H1 (cell line): ENCODE data around the gene PTN. TPM values are rescaled to one million over a fixed set of nuclear protein-coding genes. Genes with fewer than 3 reads are reported as not detected.

Experiments used
- CTCF ChIA-PET: fragments of 300-600 bp; sonication (Branson Sonifier 250); formaldehyde crosslinking; loops from one replicate; lab custom pipeline; 2021; ENCODE audit not compliant: partially characterized antibody; lab: Charles Lee
- POLR2A ChIA-PET: fragments of 300-600 bp; sonication (Branson Sonifier 250); formaldehyde crosslinking; loops from one replicate; lab custom pipeline; 2021; ENCODE audit warnings: inconsistent platforms; ENCODE audit not compliant: partially characterized antibody; lab: Charles Lee
- DNase-seq, 2 experiments: peaks; one replicate each; pipeline versions ENCODE4 v3.0.0 to v3.0.0-alpha.2; 2010 to 2022; ENCODE audit warnings: low spot score in 2 of 2, low read depth in 1 of 2, mixed read lengths in 1 of 2
- FAIRE-seq: peaks from 2 replicates; lab custom pipeline; 2011; peaks lifted over from hg19 to GRCh38; lab: Jason Lieb, UNC
- H2AFZ ChIP-seq: 2 replicates; pipeline ENCODE4 v1.8.1; 2012; ENCODE audit warnings: low read length, inconsistent platforms
- H2AK5ac ChIP-seq: 2 replicates; pipeline ENCODE4 v1.6.1; 2013; ENCODE audit warnings: low read depth, low read length
- H2BK120ac ChIP-seq: replicated peaks from 2 replicates; pipeline ENCODE3; 2013; ENCODE audit warnings: low read depth, low read length, inconsistent platforms
- H2BK12ac ChIP-seq: 2 replicates; pipeline ENCODE4 v1.6.1; 2013; ENCODE audit warnings: low read depth, low read length
- H2BK15ac ChIP-seq: 2 replicates; pipeline ENCODE4 v1.6.1; 2013; ENCODE audit warnings: low read length
- H2BK20ac ChIP-seq: 2 replicates; pipeline ENCODE4 v1.6.1; 2013; ENCODE audit warnings: low read length
- H2BK5ac ChIP-seq: 2 replicates; pipeline ENCODE4 v1.6.1; 2013; ENCODE audit warnings: low read depth, low read length
- H3K14ac ChIP-seq: 2 replicates; pipeline ENCODE4 v1.6.1; 2013; ENCODE audit warnings: inconsistent platforms; ENCODE audit not compliant: insufficient read length
- H3K18ac ChIP-seq: 2 replicates; pipeline ENCODE4 v1.6.1; 2013; ENCODE audit warnings: low read length; ENCODE audit errors: extremely low read depth
- H3K23ac ChIP-seq: 2 replicates; pipeline ENCODE4 v1.6.1; 2013; ENCODE audit warnings: inconsistent platforms; ENCODE audit not compliant: insufficient read length
- H3K23me2 ChIP-seq: 2 replicates; pipeline ENCODE4 v1.6.1; 2013; ENCODE audit warnings: low read depth, low read length
- H3K27ac ChIP-seq: 2 replicates; pipeline ENCODE4 v1.6.1; 2011; ENCODE audit warnings: low read depth, low read length, inconsistent platforms
- H3K27me3 ChIP-seq, 4 experiments: replicated peaks in 1 of 4; 1 replicate in 1 of 4; 2 replicates in 3 of 4; pipeline versions ENCODE4 v1.6.1 to v1.8.1; 2011 to 2013; ENCODE audit warnings: low read length in 3 of 4, mild to moderate bottlenecking in 3 of 4, inconsistent platforms in 2 of 4, mixed read lengths in 2 of 4, moderate library complexity in 1 of 4; ENCODE audit not compliant: control insufficient read depth in 3 of 4, insufficient read depth in 3 of 4; ENCODE audit errors: extremely low read depth in 1 of 4
- H3K36me3 ChIP-seq, 4 experiments: 2 replicates each; pipeline versions ENCODE4 v1.6.1 to v1.8.1; 2011 to 2013; ENCODE audit warnings: mild to moderate bottlenecking in 4 of 4, low read length in 3 of 4, moderate library complexity in 2 of 4, control low read depth in 1 of 4, inconsistent platforms in 1 of 4; ENCODE audit not compliant: insufficient read depth in 4 of 4, control insufficient read depth in 2 of 4
- H3K4ac ChIP-seq: replicated peaks from 2 replicates; pipeline ENCODE3; 2013; ENCODE audit warnings: low read length, low read depth, mixed read lengths, inconsistent platforms; ENCODE audit not compliant: insufficient read length
- H3K4me1 ChIP-seq, 4 experiments: replicated peaks in 1 of 4; 1 replicate in 1 of 4; 2 replicates in 3 of 4; pipeline versions ENCODE4 v1.6.1 to v1.8.1; 2011 to 2013; ENCODE audit warnings: low read length in 3 of 4, inconsistent platforms in 2 of 4, mixed read lengths in 1 of 4; ENCODE audit not compliant: insufficient read depth in 4 of 4, control insufficient read depth in 3 of 4
- H3K4me2 ChIP-seq, 2 experiments: 2 replicates each; pipeline versions ENCODE4 v1.6.1 to v1.8.1; 2011 to 2013; ENCODE audit warnings: low read depth in 2 of 2, low read length in 2 of 2, control low read depth in 1 of 2, inconsistent platforms in 1 of 2, mild to moderate bottlenecking in 1 of 2; ENCODE audit not compliant: insufficient read depth in 1 of 2
- H3K4me3 ChIP-seq, 4 experiments: fragments of 200-600, 300-600 bp in 1 of 4; sonication (generic), shearing (Covaris generic), sonication (Bioruptor Twin) in 1 of 4; 2 replicates each; pipeline versions ENCODE4 v1.5.1 to v1.8.1; 2011 to 2016; ENCODE audit warnings: low read length in 4 of 4, low read depth in 3 of 4, control low read depth in 2 of 4, inconsistent platforms in 2 of 4, mild to moderate bottlenecking in 2 of 4, mixed read lengths in 1 of 4, moderate library complexity in 1 of 4; ENCODE audit not compliant: insufficient read depth in 2 of 4; ENCODE audit errors: extremely low read depth in 1 of 4
- H3K56ac ChIP-seq: replicated peaks from 2 replicates; pipeline ENCODE3; 2013; ENCODE audit warnings: low read depth, mild to moderate bottlenecking, mixed read lengths, low read length, inconsistent platforms; ENCODE audit not compliant: insufficient read length
- H3K79me1 ChIP-seq: 2 replicates; pipeline ENCODE4 v1.6.1; 2013; ENCODE audit warnings: low read depth, low read length, control low read depth
- H3K79me2 ChIP-seq, 2 experiments: 2 replicates each; pipeline versions ENCODE4 v1.6.1 to v1.8.1; 2012 to 2013; ENCODE audit warnings: low read length in 2 of 2, mild to moderate bottlenecking in 2 of 2, inconsistent platforms in 1 of 2; ENCODE audit not compliant: insufficient read depth in 2 of 2, control insufficient read depth in 1 of 2
- H3K9ac ChIP-seq, 4 experiments: replicated peaks in 1 of 4; 1 replicate in 1 of 4; 2 replicates in 3 of 4; pipeline versions ENCODE4 v1.6.1 to v1.8.1; 2011 to 2013; ENCODE audit warnings: low read depth in 3 of 4, low read length in 3 of 4, control low read depth in 2 of 4, mild to moderate bottlenecking in 2 of 4, moderate library complexity in 2 of 4, inconsistent platforms in 1 of 4; ENCODE audit errors: extremely low read depth in 1 of 4
- H3K9me3 ChIP-seq, 2 experiments: 2 replicates each; pipeline versions ENCODE4 v1.6.1 to v1.8.1; 2012 to 2013; ENCODE audit warnings: mild to moderate bottlenecking in 2 of 2, moderate library complexity in 2 of 2, control low read depth in 1 of 2, inconsistent platforms in 1 of 2, low read depth in 1 of 2, low read length in 1 of 2, mixed read lengths in 1 of 2; ENCODE audit not compliant: insufficient read depth in 2 of 2
- H4K20me1 ChIP-seq, 2 experiments: replicated peaks in 1 of 2; 2 replicates each; pipeline versions ENCODE3 to v1.8.1; 2011 to 2013; ENCODE audit warnings: inconsistent platforms in 2 of 2, low read length in 2 of 2, mild to moderate bottlenecking in 1 of 2; ENCODE audit not compliant: insufficient read depth in 2 of 2, control insufficient read depth in 1 of 2
- H4K5ac ChIP-seq: 2 replicates; pipeline ENCODE4 v1.6.1; 2013; ENCODE audit warnings: low read length, low read depth, mixed read lengths, inconsistent platforms; ENCODE audit not compliant: insufficient read length
- H4K8ac ChIP-seq: 2 replicates; pipeline ENCODE4 v1.8.0; 2013; ENCODE audit warnings: mild to moderate bottlenecking, moderate library complexity, low read length, inconsistent platforms; ENCODE audit not compliant: insufficient read depth; ENCODE audit errors: extremely low read depth
- H4K91ac ChIP-seq: replicated peaks from 2 replicates; pipeline ENCODE3; 2013; ENCODE audit warnings: low read length, mixed read lengths, inconsistent platforms; ENCODE audit not compliant: insufficient read length
- CBX5 ChIP-seq: fragments of 300-800, 300-1000 bp; sonication (generic); IDR thresholded peaks from 2 replicates; pipeline ENCODE4 v1.7.1; 2016; ENCODE audit warnings: antibody characterized with exemption, low read length, low read depth
- CBX8 ChIP-seq: fragments of 300-800, 300-1000 bp; sonication (generic); IDR thresholded peaks from 2 replicates; pipeline ENCODE4 v1.7.1; 2016; ENCODE audit warnings: low read depth, low read length, borderline replicate concordance
- E2F6 ChIP-seq: IDR thresholded peaks from 2 replicates; pipeline ENCODE4 v1.6.1; 2012; ENCODE audit warnings: inconsistent platforms
- WGBS, 2 experiments: shearing (Covaris generic) in 1 of 2; methylation state at CpG; one replicate each; pipeline versions ENCODE4 v1.1.6 to v1.1.7; 2013 to 2015; ENCODE audit warnings: low lambda C conversion rate in 2 of 2, mixed read lengths in 2 of 2, inconsistent platforms in 1 of 2, low coverage in 1 of 2, missing lambda C conversion rate in 1 of 2; ENCODE audit not compliant: insufficient replicate concordance in 2 of 2, insufficient coverage in 1 of 2, insufficient read length in 1 of 2; ENCODE audit errors: extremely low coverage in 1 of 2, missing lambda C conversion rate in 1 of 2; 5-methylcytosine and 5-hydroxymethylcytosine counted together
- polyA plus RNA-seq, 7 experiments: library from polyadenylated mRNA; depleted of rRNA in 3 of 7; stranded (reverse) in 5 of 7; unstranded in 2 of 7; fragments of >200 nt in 5 of 7; fragments of 200-250 nt in 2 of 7; gene quantifications; 1 replicate in 5 of 7; 2 replicates in 1 of 7; 4 replicates in 1 of 7; pipeline versions ENCODE4 v1.2.1 to v1.2.3, GENCODE V29; 2011 to 2013; ENCODE audit warnings: missing spikeins in 2 of 7, mixed read lengths in 2 of 7
- total RNA-seq: library from RNA; stranded (reverse); fragmentation: NEBNext Ultra II Directional; extraction: Animal tissue kit (Norgen Biotek cat#: 25700); gene quantifications from 2 replicates; pipeline ENCODE4 v1.2.1, GENCODE V29; 2021

The PTN gene
- total and polyA plus RNA-seq, 2 of the 8 experiments (the other 6 are each of a cell fraction or from before 2014, with no cell fraction given) = 23.1 to 27.8 TPM

DNA sequence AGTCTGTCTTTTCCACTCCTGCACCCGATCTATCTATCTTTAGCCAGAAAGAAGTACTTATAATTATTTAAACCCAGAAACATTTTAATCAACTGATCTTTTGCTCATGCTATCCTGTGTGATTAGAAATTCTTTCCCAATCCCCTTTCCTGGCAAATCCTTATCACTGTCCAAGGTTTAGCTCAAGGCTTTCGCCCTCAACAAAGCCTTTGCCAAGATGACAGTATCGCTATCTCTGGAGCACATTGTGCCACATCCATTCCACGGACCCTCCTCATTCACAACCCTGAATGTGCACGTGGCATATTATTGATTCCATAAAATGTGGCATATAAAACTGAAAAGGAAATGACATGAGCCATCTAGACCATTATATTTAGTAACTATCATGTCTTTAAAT is 71.3 kb downstream of the PTN start:
- Histone ChIP-seq H4K5ac (no peak overlapping the region), H3K27me3 (no peaks in the 10 kb centered on the region), H4K91ac (no peak overlapping the region), H2BK12ac (no peak overlapping the region), H2BK120ac (no peak overlapping the region), H3K23ac (no peak overlapping the region), H3K4me1 (peaks cover 0 to 6% (median 2%) of the 10 kb centered on the region in 4 experiments; a peak in 3 of 7 replicates), H4K8ac (no peak overlapping the region), H4K20me1 (no peaks in the 10 kb centered on the region), H3K36me3 (no peaks in the 10 kb centered on the region), H2AFZ (no peak overlapping the region), H3K27ac (no peak overlapping the region), H3K4me3 (no peak overlapping the region), H3K9ac (no peak overlapping the region), H3K14ac (no peak overlapping the region), H3K18ac (no peak overlapping the region), H3K79me1 (no peaks in the 10 kb centered on the region), H2BK5ac (no peak overlapping the region), H3K4ac (no peak overlapping the region), H3K23me2 (no peaks in the 10 kb centered on the region), H3K56ac (no peak overlapping the region), H3K79me2 (no peaks in the 10 kb centered on the region), H3K9me3 (no peaks in the 10 kb centered on the region; a peak in 1 of 4 replicates), H2BK15ac (no peak overlapping the region), H2BK20ac (no peak overlapping the region), H3K4me2 (no peak overlapping the region), H2AK5ac (no peak overlapping the region)
- WGBS, 2 experiments = 93% methylated on average over 5 of the region's 5 CpGs; no CpG with 5 or more reads in 1 of the 2 experiments
- CTCF ChIA-PET = interaction anchor here (0.6 to 1.3 kb wide), 4 partner anchors 9 to 390 kb away, joined by 3 to 4 read pairs (median 4); no protein-coding TSS in a partner anchor
- no peak for DNase-seq
- POLR2A ChIA-PET = no interaction called here
- FAIRE-seq = no peak
- TF ChIP-seq CBX8 (no peak), E2F6 (no peak), CBX5 (no peak)
